DOHH2 (cell line): ENCODE results near the gene RBM47.

ENCODE experiments used
- CTCF ChIP-seq: fragments of 200-600 bp; sonication (generic); IDR thresholded peaks from one replicate; pipeline ENCODE4 v1.5.1; 2014; ENCODE audit warnings: antibody characterized with exemption, mild to moderate bottlenecking, low read depth, low read length; ENCODE audit not compliant: poor library complexity, severe bottlenecking
- EZH2phosphoT487 ChIP-seq: fragments of 200-600 bp; sonication (generic); IDR thresholded peaks from 2 replicates; pipeline ENCODE4 v1.6.1; 2017; ENCODE audit warnings: borderline replicate concordance, mild to moderate bottlenecking, antibody characterized with exemption, low read length, moderate library complexity, mixed read lengths

- no peak for TF ChIP-seq CTCF
- TF ChIP-seq EZH2phosphoT487: no peak
Observed at GRCh38 chr4:40455340-40455902, 174.2 kb downstream of the RBM47 start.
